H9 (cell line): ENCODE data around the gene MEIS2. TPM values are rescaled to one million over a fixed set of nuclear protein-coding genes. Genes with fewer than 3 reads are reported as not detected.

Source experiments
- DNase-seq: peaks from one replicate; pipeline ENCODE4 v3.0.0-alpha.2; 2017
- H2AFZ ChIP-seq: one replicate; pipeline ENCODE4 v1.6.1; 2013; ENCODE audit warnings: mild to moderate bottlenecking, low read length, control low read depth, moderate library complexity
- H2AK5ac ChIP-seq: 2 replicates; pipeline ENCODE4 v1.6.1; 2013; ENCODE audit warnings: low read length, control low read depth, mixed read lengths; ENCODE audit not compliant: insufficient read length
- H2BK120ac ChIP-seq: one replicate; pipeline ENCODE4 v1.6.1; 2013; ENCODE audit warnings: low read depth, mild to moderate bottlenecking, low read length, control low read depth, inconsistent platforms; ENCODE audit not compliant: poor library complexity, severe bottlenecking
- H2BK12ac ChIP-seq: 2 replicates; pipeline ENCODE4 v1.6.1; 2013; ENCODE audit warnings: low read length, control low read depth, mixed read lengths, low read depth; ENCODE audit not compliant: insufficient read length
- H2BK15ac ChIP-seq: 2 replicates; pipeline ENCODE4 v1.6.1; 2013; ENCODE audit warnings: low read depth, low read length, control low read depth
- H2BK20ac ChIP-seq: one replicate; pipeline ENCODE4 v1.6.1; 2013; ENCODE audit warnings: low read depth, mild to moderate bottlenecking, low read length, control low read depth, inconsistent platforms; ENCODE audit not compliant: poor library complexity, severe bottlenecking
- H2BK5ac ChIP-seq: 2 replicates; pipeline ENCODE4 v1.6.1; 2013; ENCODE audit warnings: low read length, control low read depth, mixed read lengths; ENCODE audit not compliant: insufficient read length
- H3K14ac ChIP-seq: 2 replicates; pipeline ENCODE4 v1.6.1; 2013; ENCODE audit warnings: low read length, control low read depth; ENCODE audit not compliant: insufficient read depth
- H3K18ac ChIP-seq: 2 replicates; pipeline ENCODE4 v1.6.1; 2013; ENCODE audit warnings: low read depth, mild to moderate bottlenecking, mixed read lengths, low read length, control low read depth; ENCODE audit not compliant: insufficient read length
- H3K23ac ChIP-seq: 2 replicates; pipeline ENCODE4 v1.6.1; 2013; ENCODE audit warnings: low read length, control low read depth, mixed read lengths, low read depth; ENCODE audit not compliant: insufficient read length
- H3K23me2 ChIP-seq: 2 replicates; pipeline ENCODE4 v1.6.1; 2013; ENCODE audit warnings: low read depth, mild to moderate bottlenecking, mixed read lengths, low read length, control low read depth; ENCODE audit not compliant: insufficient read length, poor library complexity, severe bottlenecking
- H3K27ac ChIP-seq: 2 replicates; pipeline ENCODE4 v1.5.1; 2013; ENCODE audit warnings: low read length, control low read depth, mixed read lengths, low read depth; ENCODE audit not compliant: insufficient read length
- H3K27me3 ChIP-seq: 2 replicates; pipeline ENCODE4 v1.6.1; 2013; ENCODE audit warnings: low read length, control low read depth, inconsistent platforms; ENCODE audit not compliant: insufficient read depth
- H3K4ac ChIP-seq: 2 replicates; pipeline ENCODE4 v1.6.1; 2013; ENCODE audit warnings: low read depth, mild to moderate bottlenecking, control low read depth, inconsistent platforms, low read length, moderate library complexity
- H3K4me1 ChIP-seq: 2 replicates; pipeline ENCODE4 v1.6.1; 2013; ENCODE audit warnings: low read length, control low read depth, inconsistent platforms; ENCODE audit not compliant: insufficient read depth
- H3K4me2 ChIP-seq: 2 replicates; pipeline ENCODE4 v1.6.1; 2013; ENCODE audit warnings: low read length, control low read depth, mixed read lengths; ENCODE audit not compliant: insufficient read length, insufficient read depth
- H3K56ac ChIP-seq: 2 replicates; pipeline ENCODE4 v1.6.1; 2013; ENCODE audit warnings: low read depth, mild to moderate bottlenecking, mixed read lengths, low read length, control low read depth; ENCODE audit not compliant: insufficient read length
- H3K79me1 ChIP-seq: 2 replicates; pipeline ENCODE4 v1.6.1; 2013; ENCODE audit warnings: low read depth, mild to moderate bottlenecking, moderate library complexity, low read length, control low read depth, inconsistent platforms; ENCODE audit not compliant: insufficient read depth, poor library complexity, severe bottlenecking
- H3K79me2 ChIP-seq: 2 replicates; pipeline ENCODE4 v1.6.1; 2013; ENCODE audit warnings: low read length, control low read depth, inconsistent platforms; ENCODE audit not compliant: insufficient read depth
- H3K9ac ChIP-seq: 2 replicates; pipeline ENCODE4 v1.6.1; 2013; ENCODE audit warnings: low read length, control low read depth, mixed read lengths; ENCODE audit not compliant: insufficient read length; ENCODE audit errors: extremely low read depth
- H3K9me3 ChIP-seq: one replicate; pipeline ENCODE4 v1.6.1; 2013; ENCODE audit warnings: low read depth, low read length, inconsistent platforms; ENCODE audit not compliant: control insufficient read depth
- H3T11ph ChIP-seq: one replicate; pipeline ENCODE4 v1.6.1; 2013; ENCODE audit warnings: mild to moderate bottlenecking, low read length, control low read depth, inconsistent platforms
- H4K20me1 ChIP-seq: one replicate; pipeline ENCODE4 v1.6.1; 2013; ENCODE audit not compliant: control insufficient read depth, insufficient read length, insufficient read depth
- H4K5ac ChIP-seq: 2 replicates; pipeline ENCODE4 v1.6.1; 2013; ENCODE audit warnings: low read depth, mild to moderate bottlenecking, mixed read lengths, low read length, control low read depth; ENCODE audit not compliant: insufficient read length
- H4K8ac ChIP-seq: replicated peaks from 2 replicates; pipeline ENCODE4 v1.6.1; 2013; ENCODE audit warnings: low read length, control low read depth, mixed read lengths, low read depth; ENCODE audit not compliant: insufficient read length
- H4K91ac ChIP-seq: 2 replicates; pipeline ENCODE4 v1.6.1; 2013; ENCODE audit warnings: low read depth, mild to moderate bottlenecking, moderate library complexity, mixed read lengths, low read length, control low read depth; ENCODE audit not compliant: insufficient read length
- H3K27ac Mint-ChIP-seq, 3 experiments: 2 replicates in 2 of 3; 3 replicates in 1 of 3; pipeline ENCODE4 v1.8.0; 2020 to 2021; ENCODE audit warnings: mixed read lengths in 3 of 3, mild to moderate bottlenecking in 1 of 3, moderate library complexity in 1 of 3
- H3K27me3 Mint-ChIP-seq: 2 replicates; pipeline ENCODE4 v1.8.0; 2021; ENCODE audit warnings: low read depth, mild to moderate bottlenecking, moderate library complexity, mixed read lengths
- H3K36me3 Mint-ChIP-seq, 3 experiments: 2 replicates in 2 of 3; 3 replicates in 1 of 3; pipeline ENCODE4 v1.8.0; 2020 to 2021; ENCODE audit warnings: low read depth in 3 of 3, mixed read lengths in 3 of 3; ENCODE audit not compliant: insufficient read depth in 1 of 3
- H3K4me1 Mint-ChIP-seq, 2 experiments: 2 replicates each; pipeline ENCODE4 v1.8.0; 2020; ENCODE audit warnings: mixed read lengths in 2 of 2
- H3K4me3 Mint-ChIP-seq, 2 experiments: 2 replicates in 1 of 2; 3 replicates in 1 of 2; pipeline ENCODE4 v1.8.0; 2020 to 2021; ENCODE audit warnings: mild to moderate bottlenecking in 2 of 2, mixed read lengths in 2 of 2, moderate library complexity in 1 of 2
- H3K9me3 Mint-ChIP-seq, 2 experiments: 2 replicates in 1 of 2; 3 replicates in 1 of 2; pipeline ENCODE4 v1.8.0; 2020; ENCODE audit warnings: mild to moderate bottlenecking in 2 of 2, mixed read lengths in 2 of 2, moderate library complexity in 1 of 2
- WGBS: extraction: QIAGEN DNeasy Blood & Tissue Kit; methylation state at CpG from one replicate; pipeline ENCODE4 v1.1.7; 2013; ENCODE audit warnings: missing lambda C conversion rate, low lambda C conversion rate, mixed read lengths; ENCODE audit not compliant: insufficient read length; ENCODE audit errors: extremely low coverage; 5-methylcytosine and 5-hydroxymethylcytosine counted together
- total RNA-seq: library from RNA; stranded (reverse); gene quantifications from 2 replicates; pipeline ENCODE4 v1.2.1, GENCODE V29; 2021
- TF ChIP-seq, protein P1 (sequence below): fragments of 200-600 bp; sonication (generic); conservative IDR thresholded peaks from 3 replicates; pipeline ENCODE4 v1.8.0; 2021; ENCODE audit warnings: antibody characterized with exemption, mild to moderate bottlenecking

Gene MEIS2
- total RNA-seq, 1 experiment from 2014 or later = 0.35 TPM

DNA sequence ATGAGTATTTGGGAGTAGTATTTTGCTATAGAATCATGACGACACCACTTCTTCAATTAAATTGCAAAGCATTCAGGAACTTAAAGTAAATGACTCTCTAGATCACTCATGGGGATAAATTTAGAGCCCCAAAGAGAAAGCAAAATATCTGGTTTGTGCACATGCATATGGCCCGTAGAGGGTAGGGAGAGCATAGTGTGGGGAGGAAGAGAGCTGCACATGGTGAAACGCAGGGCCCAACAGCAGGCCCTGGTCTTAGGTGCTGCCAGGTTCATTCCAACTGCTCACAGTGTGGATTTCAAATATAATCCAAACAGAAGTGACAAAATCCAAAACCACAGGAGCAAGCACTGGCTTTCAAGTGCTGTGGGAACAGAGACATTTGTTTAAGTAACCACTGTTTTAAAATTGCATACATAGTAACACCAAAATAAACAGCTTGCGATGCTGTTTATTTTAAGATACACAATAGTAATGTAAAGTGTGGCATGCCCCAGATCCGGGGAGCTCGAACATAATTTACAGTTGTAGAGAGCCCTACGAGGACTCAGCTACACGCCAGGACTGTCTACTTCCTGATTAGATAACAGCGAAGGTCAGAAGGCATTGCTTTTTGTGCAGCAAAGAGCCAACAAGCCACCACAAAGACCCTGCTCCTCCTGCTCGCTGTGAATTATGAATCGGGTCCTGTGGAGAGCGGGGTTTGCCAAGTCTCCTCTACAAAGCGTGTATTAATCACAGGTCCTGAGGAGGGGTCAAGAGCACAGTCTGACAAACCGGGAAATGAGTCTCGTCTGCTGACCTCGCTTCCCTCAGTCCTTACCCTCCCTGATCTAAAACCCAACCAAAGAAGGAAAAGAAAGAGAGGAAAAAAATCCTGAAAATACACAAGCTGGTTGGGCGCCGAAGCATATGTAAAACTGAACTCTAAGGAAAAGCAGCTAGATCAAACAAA lies 80.6 kb downstream of the MEIS2 start:
- H3K23me2 ChIP-seq = no peaks in the 10 kb centered on the region
- H3K27ac Mint-ChIP-seq = peak overlapping the region in 1 of 3 experiments; percentile 21; a peak in 1 of 7 replicates
- no peak overlapping the region for H3T11ph ChIP-seq
- no peak overlapping the region for H3K23ac ChIP-seq
- no peaks in the 10 kb centered on the region for H3K79me2 ChIP-seq
- no peak overlapping the region for H2BK15ac ChIP-seq
- H3K4me2 ChIP-seq = no peak overlapping the region
- peaks cover 3 to 4% of the 10 kb centered on the region in 2 experiments; a peak in 4 of 5 replicates for H3K9me3 Mint-ChIP-seq
- TF ChIP-seq, protein P1, sequence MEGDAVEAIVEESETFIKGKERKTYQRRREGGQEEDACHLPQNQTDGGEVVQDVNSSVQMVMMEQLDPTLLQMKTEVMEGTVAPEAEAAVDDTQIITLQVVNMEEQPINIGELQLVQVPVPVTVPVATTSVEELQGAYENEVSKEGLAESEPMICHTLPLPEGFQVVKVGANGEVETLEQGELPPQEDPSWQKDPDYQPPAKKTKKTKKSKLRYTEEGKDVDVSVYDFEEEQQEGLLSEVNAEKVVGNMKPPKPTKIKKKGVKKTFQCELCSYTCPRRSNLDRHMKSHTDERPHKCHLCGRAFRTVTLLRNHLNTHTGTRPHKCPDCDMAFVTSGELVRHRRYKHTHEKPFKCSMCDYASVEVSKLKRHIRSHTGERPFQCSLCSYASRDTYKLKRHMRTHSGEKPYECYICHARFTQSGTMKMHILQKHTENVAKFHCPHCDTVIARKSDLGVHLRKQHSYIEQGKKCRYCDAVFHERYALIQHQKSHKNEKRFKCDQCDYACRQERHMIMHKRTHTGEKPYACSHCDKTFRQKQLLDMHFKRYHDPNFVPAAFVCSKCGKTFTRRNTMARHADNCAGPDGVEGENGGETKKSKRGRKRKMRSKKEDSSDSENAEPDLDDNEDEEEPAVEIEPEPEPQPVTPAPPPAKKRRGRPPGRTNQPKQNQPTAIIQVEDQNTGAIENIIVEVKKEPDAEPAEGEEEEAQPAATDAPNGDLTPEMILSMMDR = no peak
- H2BK12ac ChIP-seq = no peak overlapping the region
- H3K4me3 Mint-ChIP-seq = no peak overlapping the region
- H2BK5ac ChIP-seq = no peak overlapping the region
- no peak overlapping the region for H4K91ac ChIP-seq
- no peak overlapping the region for H2BK20ac ChIP-seq
- H4K8ac ChIP-seq = no peak overlapping the region
- H4K20me1 ChIP-seq = no peaks in the 10 kb centered on the region
- no peak overlapping the region for H3K18ac ChIP-seq
- peak overlapping the region; percentile 37; the same call in 1 of the 2 replicates for H3K14ac ChIP-seq
- H3K4me1 ChIP-seq = no peaks in the 10 kb centered on the region
- no peak overlapping the region for H3K27ac ChIP-seq
- H3K4ac ChIP-seq = no peak overlapping the region
- H3K27me3 Mint-ChIP-seq = no peaks in the 10 kb centered on the region
- no peak overlapping the region for H2BK120ac ChIP-seq
- no peak overlapping the region for H2AFZ ChIP-seq
- H3K9ac ChIP-seq = no peak overlapping the region
- H3K36me3 Mint-ChIP-seq = peaks cover 0 to 9% (median 2%) of the 10 kb centered on the region in 3 experiments; a peak in 3 of 7 replicates
- no peak overlapping the region for H3K56ac ChIP-seq
- H3K4me1 Mint-ChIP-seq = peaks cover 17 to 21% of the 10 kb centered on the region in 2 experiments
- H3K27me3 ChIP-seq = no peaks in the 10 kb centered on the region
- H3K9me3 ChIP-seq = no peaks in the 10 kb centered on the region
- WGBS = no CpG with 5 or more reads among the region's 18 CpGs
- no peaks in the 10 kb centered on the region for H3K79me1 ChIP-seq
- H4K5ac ChIP-seq = no peak overlapping the region
- no peak overlapping the region for H2AK5ac ChIP-seq
- DNase-seq = no peak
